AG20443 (cell line): Measurements from ENCODE around the gene AP5B1.
"Not testable (repeated sequence)": the region's sequence is repeated elsewhere in the genome, so short reads cannot be mapped to it uniquely, and the experiment has no call there.

Source experiments
- DNase-seq: peaks from one replicate; pipeline ENCODE4 v3.0.0; 2012; ENCODE audit warnings: low spot score, mixed read lengths

The AP5B1 gene

GRCh38 chr11:65786008-65786785 lies 5.4 kb upstream of the AP5B1 start:
- peak; percentile 51 for DNase-seq

DNA sequence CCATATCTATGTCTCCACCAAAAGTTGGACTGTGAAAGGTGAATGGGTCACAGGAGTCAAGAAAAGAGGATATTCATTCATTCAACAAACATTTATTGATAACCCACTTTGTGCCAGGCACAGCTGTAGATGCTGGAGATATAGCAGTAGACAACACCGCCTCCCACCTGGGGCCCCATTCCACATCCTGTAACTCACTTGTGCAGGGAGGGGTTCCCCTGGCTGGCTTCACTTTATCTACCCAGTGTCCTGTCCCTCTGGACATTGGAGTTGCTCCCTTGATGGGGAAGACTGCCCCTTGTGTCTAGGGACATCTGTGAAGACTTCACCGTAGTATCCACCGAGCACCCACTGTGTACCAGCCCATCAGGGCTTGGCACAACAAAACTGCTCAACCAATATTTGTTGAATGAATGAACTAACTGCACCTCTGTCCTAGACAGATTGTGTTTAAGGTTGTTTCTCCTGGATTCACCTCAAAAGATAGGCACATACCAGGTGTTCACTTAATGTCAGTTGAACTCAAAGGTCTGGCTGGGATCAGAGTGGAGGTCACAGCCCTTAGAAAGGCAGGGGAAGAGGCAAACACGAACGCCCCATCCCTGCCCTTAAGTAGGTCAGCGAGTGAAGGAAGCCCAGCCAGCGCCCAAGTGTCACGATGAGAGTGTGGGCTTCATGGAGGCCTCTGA lies 4.7 kb upstream of the AP5B1 start:
- no peak for DNase-seq

GRCh38 chr11:65782816-65783228 lies 2.0 kb upstream of the AP5B1 start:
- no peak for DNase-seq

GRCh38 chr11:65781962-65782815 lies 1.4 kb upstream of the AP5B1 start:
- no peak for DNase-seq

DNA sequence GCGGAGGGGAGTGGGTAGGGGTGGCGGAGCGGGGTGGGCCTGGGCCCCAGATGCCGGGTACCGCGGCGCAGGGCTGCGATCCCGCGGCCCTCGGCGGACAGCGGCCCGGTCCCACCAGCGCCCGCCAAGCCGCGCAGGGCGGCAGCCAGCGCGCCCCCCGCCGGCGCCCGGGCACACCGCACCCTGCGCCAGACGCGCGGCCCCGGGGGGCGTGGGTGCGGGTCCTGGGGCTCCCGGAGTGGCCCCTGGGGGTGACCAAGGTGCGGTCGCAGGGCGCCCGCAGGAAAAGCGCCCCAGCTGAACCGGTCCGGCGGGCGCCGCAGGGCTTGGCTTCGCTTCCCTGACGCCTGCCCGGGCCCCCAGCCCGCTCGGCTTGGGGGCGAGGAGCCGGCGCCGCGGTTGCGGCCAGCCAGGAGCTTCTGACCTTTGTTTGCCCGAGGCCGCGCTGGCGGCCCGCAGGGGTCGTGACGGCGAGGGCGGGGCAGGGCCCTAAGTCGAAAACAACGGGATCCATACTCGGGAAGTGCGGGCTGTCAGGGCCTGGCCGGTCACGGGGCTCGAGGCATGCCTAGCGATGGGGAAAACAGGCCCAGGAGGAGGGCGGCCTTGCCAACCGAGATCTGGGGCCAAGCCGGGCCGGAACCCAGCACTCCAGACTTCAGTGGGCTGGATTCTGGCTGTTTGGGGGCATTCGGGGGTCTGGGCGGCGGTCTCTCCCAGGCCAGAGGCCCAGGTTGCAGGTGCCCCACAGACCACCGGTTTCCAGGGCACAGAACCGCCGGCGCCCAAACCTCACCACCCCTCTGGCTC lies 581 bp upstream of the AP5B1 start:
- peak; percentile 60 for DNase-seq

- peak; percentile 95 for DNase-seq
Observed at GRCh38 chr11:65779919-65780769, 632 bp downstream of the AP5B1 start.

- DNase-seq, result no peak
Observed at GRCh38 chr11:65779669-65779918, 1.2 kb downstream of the AP5B1 start.

- no peak for DNase-seq
Observed at GRCh38 chr11:65778901-65779668, 1.7 kb downstream of the AP5B1 start.

DNA sequence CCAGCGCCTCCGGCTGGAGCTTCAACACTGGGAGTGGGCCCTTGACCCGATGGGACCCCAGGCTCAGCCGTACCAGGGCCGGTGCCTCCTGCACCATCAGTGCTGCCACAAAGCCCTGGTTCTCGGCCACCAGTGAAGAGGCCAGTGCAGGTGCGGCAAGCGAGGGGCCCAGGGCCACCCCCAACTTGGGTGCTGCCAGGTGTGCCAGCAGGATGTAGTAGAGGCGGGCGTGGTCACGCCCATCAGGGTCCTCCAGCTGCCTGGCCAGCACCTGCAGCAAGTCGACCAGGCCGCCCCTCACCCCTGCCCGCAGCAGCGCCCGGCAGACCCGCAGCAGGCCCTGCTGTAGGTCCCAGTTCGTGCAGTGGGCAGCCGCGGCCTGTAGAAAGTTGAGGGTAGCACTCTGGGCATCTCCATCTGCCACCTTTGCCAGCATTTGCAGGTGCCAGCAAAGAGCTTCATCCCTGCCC lies 2.3 kb downstream of the AP5B1 start:
- no peak for DNase-seq

DNA sequence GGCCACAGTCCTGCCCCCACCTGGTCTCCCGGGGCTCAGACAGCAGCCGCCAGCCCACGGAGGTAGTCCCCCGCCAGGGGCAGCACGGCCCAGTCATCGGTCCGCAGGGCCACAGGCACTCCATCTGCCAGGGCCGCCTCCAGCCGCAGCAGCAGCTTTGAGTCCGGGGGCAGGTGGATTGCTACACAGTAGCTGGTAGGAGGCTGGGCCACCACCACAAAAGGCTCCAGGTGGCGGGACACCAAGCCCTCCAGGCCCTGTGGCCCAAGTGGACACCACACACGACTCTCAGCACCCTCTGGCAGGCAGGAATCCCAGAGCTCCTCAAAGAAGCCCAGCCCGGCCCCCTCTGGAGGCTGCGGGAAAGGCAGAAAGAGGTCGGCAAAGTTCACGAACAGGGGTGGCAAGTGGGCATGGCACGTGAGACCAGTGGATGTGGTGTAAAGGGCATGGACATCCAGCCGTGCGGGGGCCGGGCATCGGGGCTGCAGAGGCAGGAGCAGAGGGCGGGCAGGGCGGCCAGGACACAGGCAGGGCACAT lies 2.9 kb downstream of the AP5B1 start:
- DNase-seq, result no peak

GRCh38 chr11:65777241-65777640 lies 3.5 kb downstream of the AP5B1 start:
- no peak for DNase-seq

GRCh38 chr11:65776710-65777141 lies 4.0 kb downstream of the AP5B1 start:
- no peak for DNase-seq

- DNase-seq, result no peak
Observed at GRCh38 chr11:65776196-65776595, 4.6 kb downstream of the AP5B1 start.

DNA sequence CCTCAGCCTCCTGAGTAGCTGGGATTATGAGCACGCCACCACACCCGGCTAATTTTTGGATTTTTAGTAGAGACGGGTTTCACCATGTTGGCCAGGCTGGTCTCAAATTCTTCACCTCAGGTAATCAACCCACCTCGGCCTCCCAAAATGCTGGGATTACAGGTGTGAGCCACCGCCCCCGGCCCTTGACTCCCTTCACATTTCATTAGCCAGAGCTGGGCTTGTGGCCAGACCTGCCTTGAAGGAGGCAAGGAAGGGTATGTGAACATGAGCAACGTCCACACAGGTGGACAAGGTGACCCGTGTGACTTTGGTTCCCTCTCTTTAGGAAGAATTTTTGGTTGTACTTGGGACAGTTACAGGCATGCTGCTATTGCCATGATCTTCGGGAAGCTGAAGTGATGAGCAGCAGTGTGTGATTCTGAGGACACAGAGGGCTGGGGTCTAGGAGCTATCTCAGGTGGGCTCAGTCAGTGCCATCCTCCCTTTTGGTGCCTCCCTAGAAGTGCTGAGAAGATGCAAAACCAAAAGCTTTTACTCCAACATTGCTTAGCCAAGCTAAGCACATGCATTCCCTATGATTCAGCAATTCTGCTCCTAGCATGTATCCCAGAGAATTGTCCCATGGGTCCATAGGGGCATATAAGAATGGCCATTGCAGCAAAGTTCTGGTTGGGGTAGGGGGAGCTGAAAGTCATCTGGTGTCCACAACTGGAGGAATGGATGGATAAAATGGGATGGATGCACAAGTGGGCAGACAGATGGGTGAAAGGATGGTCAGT lies 6.1 kb downstream of the AP5B1 start:
- DNase-seq, result no peak

DNA sequence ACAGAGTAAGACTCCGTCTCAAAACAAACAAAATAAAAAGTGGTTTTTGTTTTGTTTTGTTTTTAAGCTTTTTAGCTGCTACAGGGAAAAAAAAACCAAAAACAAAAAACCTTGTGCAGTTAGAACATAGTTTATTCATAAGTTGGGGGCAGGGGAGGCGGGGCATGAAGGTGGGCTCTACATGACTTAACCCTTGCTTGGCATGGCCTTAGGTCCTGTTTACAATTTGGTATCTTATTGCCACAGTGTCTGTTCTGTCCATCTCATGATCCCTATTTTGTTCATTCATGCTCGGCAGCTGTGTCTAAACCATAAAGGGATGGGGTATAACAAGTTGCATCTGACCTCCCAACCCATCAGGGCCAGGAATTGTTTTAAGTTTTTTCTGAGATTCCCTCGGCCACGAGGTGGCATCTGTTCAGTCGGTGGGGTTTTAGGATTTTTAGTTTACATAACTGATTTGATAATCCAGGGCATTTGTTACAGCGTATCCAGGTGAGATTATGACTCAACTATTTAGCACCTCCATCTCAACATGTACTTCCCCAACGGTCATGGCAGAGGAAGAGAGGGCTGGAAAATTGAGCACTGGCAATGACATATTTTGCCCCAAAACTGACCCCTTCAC lies 6.9 kb downstream of the AP5B1 start:
- peak; percentile 30 for DNase-seq

- DNase-seq, result no peak
Observed at GRCh38 chr11:65771589-65772112, 9.1 kb downstream of the AP5B1 start.

GRCh38 chr11:65770951-65771567 lies 9.7 kb downstream of the AP5B1 start:
- DNase-seq, result no peak

- DNase-seq, result not testable (repeated sequence)
Observed at GRCh38 chr11:65767806-65768205, 13.0 kb downstream of the AP5B1 start.
